Measurements from ENCODE around the gene AIF1L.

AIF1L gene

GRCh38 chr9:131067625-131068024 lies 28.7 kb upstream of the AIF1L start:
- H3K9me3 Mint-ChIP-seq, result no peaks in the 10 kb centered on the region
- no peaks in the 10 kb centered on the region for H3K4me1 Mint-ChIP-seq (ENCODE audit: low read depth)
- H3K36me3 Mint-ChIP-seq (ENCODE audit: low read depth), result no peaks in the 10 kb centered on the region
- H3K4me3 Mint-ChIP-seq, result no peak overlapping the region
- H3K27ac Mint-ChIP-seq, result no peak overlapping the region
- intact Hi-C loops (cut with micrococcal nuclease), result no loop called here
- H3K27me3 Mint-ChIP-seq, result no peaks in the 10 kb centered on the region

DNA sequence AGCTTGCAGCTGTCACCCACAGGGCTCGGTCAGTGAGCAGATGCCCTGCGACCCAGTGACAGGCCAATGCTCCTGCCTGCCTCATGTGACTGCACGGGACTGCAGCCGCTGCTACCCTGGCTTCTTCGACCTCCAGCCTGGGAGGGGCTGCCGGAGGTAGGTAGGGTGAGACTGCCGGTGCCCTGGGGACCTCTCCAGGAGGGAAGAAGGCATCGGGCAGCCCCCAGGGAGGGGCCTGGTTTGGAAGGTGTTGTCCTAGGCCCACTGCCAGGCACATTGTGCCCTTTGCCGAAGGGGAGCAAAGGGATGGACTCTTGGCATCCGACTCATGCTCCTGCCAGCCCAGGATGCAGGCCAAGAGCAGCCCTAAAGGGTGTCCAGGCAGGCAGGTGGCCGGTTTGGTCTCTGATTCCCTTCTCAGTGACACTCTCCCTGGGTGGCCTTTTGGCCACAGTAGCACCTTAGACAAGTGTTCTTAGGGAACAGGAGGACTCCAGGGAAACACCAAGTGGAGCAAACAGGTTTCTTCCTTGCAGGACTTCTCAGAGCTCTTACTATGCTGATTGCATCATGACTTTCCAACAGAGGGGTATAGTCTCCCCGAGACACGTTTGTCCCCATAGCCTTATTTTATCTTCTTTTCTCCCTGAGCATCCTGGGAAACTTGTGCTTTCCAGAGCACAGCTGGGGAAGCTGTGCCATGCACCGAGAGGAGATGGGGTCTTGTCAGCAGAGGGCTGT lies 28.1 kb upstream of the AIF1L start:
- Mint-ChIP-seq H3K27me3 (no peaks in the 10 kb centered on the region), H3K4me3 (no peak overlapping the region), H3K9me3 (no peaks in the 10 kb centered on the region), H3K4me1 (ENCODE audit: low read depth) (no peaks in the 10 kb centered on the region), H3K27ac (no peak overlapping the region), H3K36me3 (ENCODE audit: low read depth) (no peaks in the 10 kb centered on the region)
- intact Hi-C loops (cut with micrococcal nuclease), result no loop called here

DNA sequence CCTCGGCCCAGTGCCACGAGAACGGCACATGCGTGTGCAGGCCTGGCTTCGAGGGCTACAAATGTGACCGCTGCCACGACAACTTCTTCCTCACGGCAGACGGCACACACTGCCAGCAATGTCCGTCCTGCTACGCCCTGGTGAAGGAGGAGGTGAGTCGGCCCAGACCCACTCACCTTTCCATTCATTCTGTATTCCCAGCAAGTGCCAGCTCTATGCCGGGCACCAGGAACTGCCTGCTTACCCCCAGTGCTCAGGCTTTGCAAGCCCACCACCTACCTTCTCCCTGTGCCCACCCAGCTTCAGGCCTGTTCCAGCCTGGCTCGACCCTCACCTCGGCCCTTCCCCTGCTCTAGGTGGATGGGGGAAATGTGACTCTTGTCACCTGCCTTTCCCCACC lies 26.6 kb upstream of the AIF1L start:
- no peak overlapping the region for H3K27ac Mint-ChIP-seq
- no peaks in the 10 kb centered on the region for H3K36me3 Mint-ChIP-seq (ENCODE audit: low read depth)
- intact Hi-C loops (cut with micrococcal nuclease), result no loop called here
- no peaks in the 10 kb centered on the region for H3K9me3 Mint-ChIP-seq
- H3K27me3 Mint-ChIP-seq, result no peaks in the 10 kb centered on the region
- H3K4me3 Mint-ChIP-seq, result no peak overlapping the region
- no peaks in the 10 kb centered on the region for H3K4me1 Mint-ChIP-seq (ENCODE audit: low read depth)

- H3K9me3 Mint-ChIP-seq, result no peaks in the 10 kb centered on the region
- H3K27me3 Mint-ChIP-seq, result no peaks in the 10 kb centered on the region
- H3K36me3 Mint-ChIP-seq (ENCODE audit: low read depth), result no peaks in the 10 kb centered on the region
- H3K27ac Mint-ChIP-seq, result no peak overlapping the region
- intact Hi-C loops (cut with micrococcal nuclease), result no loop called here
- H3K4me3 Mint-ChIP-seq, result no peak overlapping the region
- H3K4me1 Mint-ChIP-seq (ENCODE audit: low read depth), result no peaks in the 10 kb centered on the region
These were observed 24.0 kb upstream of the AIF1L start for GRCh38 chr9:131072107-131072870.

DNA sequence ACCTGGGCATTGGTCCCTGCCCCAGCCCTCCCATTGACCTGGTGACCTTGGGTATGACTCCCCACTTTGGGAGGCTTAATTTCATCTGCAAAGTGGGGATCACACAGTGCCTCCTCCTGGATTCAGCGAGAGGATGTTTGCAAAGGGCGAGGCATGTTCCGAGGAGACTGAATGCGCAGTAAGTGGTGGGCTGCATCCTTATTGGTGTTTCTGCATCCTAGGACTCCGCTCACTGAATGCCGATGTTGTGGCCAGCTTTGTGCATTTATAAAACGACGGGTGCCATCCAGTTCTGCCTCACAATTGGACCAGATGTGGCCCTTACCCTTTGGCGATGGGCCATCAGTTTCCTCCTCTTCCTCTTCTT lies 23.5 kb upstream of the AIF1L start:
- intact Hi-C loops (cut with micrococcal nuclease), result no loop called here
- H3K36me3 Mint-ChIP-seq (ENCODE audit: low read depth), result no peaks in the 10 kb centered on the region
- no peak overlapping the region for H3K4me3 Mint-ChIP-seq

DNA sequence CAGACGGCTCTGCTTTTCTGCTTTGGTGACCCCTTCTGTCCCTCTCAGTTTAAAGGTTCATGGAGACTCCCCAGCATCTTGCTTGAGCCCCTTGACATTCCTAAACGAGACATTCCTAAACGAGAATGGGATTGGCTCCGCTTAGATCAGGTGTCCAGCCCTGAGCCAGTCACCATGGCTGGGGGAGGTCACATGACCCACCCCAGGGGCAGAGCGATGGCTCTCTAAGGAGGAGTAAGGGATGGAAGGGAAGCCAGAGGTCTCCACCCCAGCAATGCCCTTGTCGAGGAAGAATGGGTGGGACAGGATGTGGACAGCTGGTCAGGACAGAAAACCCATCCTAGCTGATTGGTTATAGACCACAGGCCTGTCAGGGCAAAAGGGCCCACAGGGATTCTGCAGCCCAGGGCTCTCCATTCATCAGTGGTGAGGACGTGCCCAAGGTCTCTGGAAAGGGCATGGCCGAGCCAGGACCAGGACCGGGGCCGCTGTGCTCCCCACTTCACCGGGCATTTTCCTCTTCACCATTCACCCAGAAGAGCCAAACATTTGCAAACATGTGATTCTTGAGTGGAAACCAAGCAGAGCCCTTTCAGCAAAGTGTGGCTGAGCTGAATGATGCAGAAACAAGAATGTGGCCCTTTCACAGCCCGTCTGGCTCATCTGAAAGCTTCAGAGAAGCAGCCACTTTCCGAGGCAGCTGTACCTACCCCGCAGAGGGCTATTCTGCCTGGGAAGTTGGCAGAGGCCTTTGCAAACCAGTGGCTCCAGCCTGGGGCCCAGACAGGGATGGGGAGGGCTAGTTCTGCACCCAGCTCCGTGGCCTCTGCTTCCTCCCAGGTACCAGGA lies 19.8 kb upstream of the AIF1L start:
- Mint-ChIP-seq H3K27me3 (no peaks in the 10 kb centered on the region), H3K27ac (no peak overlapping the region), H3K36me3 (ENCODE audit: low read depth) (no peaks in the 10 kb centered on the region)

More for the DNA sequence above, 23.5 kb upstream of the AIF1L start:
- H3K27ac Mint-ChIP-seq, result no peak overlapping the region
- H3K4me1 Mint-ChIP-seq (ENCODE audit: low read depth), result no peaks in the 10 kb centered on the region
- no peaks in the 10 kb centered on the region for H3K9me3 Mint-ChIP-seq
- H3K27me3 Mint-ChIP-seq, result no peaks in the 10 kb centered on the region

GRCh38 chr9:131078427-131079366 lies 17.6 kb upstream of the AIF1L start:
- Mint-ChIP-seq H3K36me3 (ENCODE audit: low read depth) (no peaks in the 10 kb centered on the region), H3K4me1 (ENCODE audit: low read depth) (no peaks in the 10 kb centered on the region), H3K4me3 (no peak overlapping the region), H3K27me3 (no peaks in the 10 kb centered on the region), H3K27ac (no peak overlapping the region), H3K9me3 (no peaks in the 10 kb centered on the region)
- intact Hi-C loops (cut with micrococcal nuclease), result no loop called here

More for the DNA sequence above, 19.8 kb upstream of the AIF1L start:
- intact Hi-C loops (cut with micrococcal nuclease), result no loop called here
- Mint-ChIP-seq H3K4me1 (ENCODE audit: low read depth) (no peaks in the 10 kb centered on the region), H3K4me3 (no peak overlapping the region), H3K9me3 (no peaks in the 10 kb centered on the region)

GRCh38 chr9:131080589-131080988 lies 15.7 kb upstream of the AIF1L start:
- intact Hi-C loops (cut with micrococcal nuclease), result no loop called here
- no peaks in the 10 kb centered on the region for H3K36me3 Mint-ChIP-seq (ENCODE audit: low read depth)
- no peaks in the 10 kb centered on the region for H3K4me1 Mint-ChIP-seq (ENCODE audit: low read depth)
- H3K27ac Mint-ChIP-seq, result no peak overlapping the region
- H3K27me3 Mint-ChIP-seq, result no peaks in the 10 kb centered on the region
- no peaks in the 10 kb centered on the region for H3K9me3 Mint-ChIP-seq
- H3K4me3 Mint-ChIP-seq, result no peak overlapping the region

DNA sequence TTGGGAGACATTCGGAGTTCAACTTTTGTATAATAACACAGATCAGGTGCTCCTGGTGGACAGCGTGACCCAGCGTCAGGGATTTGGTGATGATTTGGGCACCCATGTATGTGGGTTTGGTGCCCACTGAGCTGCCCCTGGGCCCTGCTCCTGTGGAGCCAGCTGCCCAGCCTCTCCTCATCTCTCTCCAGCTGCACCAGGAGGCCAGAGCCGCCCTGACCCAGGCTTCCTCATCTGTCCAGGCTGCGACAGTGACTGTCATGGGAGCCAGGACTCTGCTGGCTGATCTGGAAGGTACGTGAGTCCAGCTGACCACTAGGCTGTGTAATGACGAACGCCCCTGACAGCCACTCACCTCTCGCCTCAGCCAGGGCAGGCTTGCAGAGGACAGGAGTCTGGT lies 14.5 kb upstream of the AIF1L start:
- Mint-ChIP-seq H3K36me3 (ENCODE audit: low read depth) (no peaks in the 10 kb centered on the region), H3K9me3 (no peaks in the 10 kb centered on the region), H3K27me3 (no peaks in the 10 kb centered on the region), H3K4me3 (no peak overlapping the region), H3K4me1 (ENCODE audit: low read depth) (no peaks in the 10 kb centered on the region), H3K27ac (no peak overlapping the region)
- intact Hi-C loops (cut with micrococcal nuclease), result no loop called here

GRCh38 chr9:131082774-131083512 lies 13.4 kb upstream of the AIF1L start:
- Mint-ChIP-seq H3K36me3 (ENCODE audit: low read depth) (no peaks in the 10 kb centered on the region), H3K4me3 (no peak overlapping the region), H3K4me1 (ENCODE audit: low read depth) (no peaks in the 10 kb centered on the region), H3K27me3 (no peaks in the 10 kb centered on the region), H3K9me3 (no peaks in the 10 kb centered on the region), H3K27ac (no peak overlapping the region)
- intact Hi-C loops (cut with micrococcal nuclease), result no loop called here

DNA sequence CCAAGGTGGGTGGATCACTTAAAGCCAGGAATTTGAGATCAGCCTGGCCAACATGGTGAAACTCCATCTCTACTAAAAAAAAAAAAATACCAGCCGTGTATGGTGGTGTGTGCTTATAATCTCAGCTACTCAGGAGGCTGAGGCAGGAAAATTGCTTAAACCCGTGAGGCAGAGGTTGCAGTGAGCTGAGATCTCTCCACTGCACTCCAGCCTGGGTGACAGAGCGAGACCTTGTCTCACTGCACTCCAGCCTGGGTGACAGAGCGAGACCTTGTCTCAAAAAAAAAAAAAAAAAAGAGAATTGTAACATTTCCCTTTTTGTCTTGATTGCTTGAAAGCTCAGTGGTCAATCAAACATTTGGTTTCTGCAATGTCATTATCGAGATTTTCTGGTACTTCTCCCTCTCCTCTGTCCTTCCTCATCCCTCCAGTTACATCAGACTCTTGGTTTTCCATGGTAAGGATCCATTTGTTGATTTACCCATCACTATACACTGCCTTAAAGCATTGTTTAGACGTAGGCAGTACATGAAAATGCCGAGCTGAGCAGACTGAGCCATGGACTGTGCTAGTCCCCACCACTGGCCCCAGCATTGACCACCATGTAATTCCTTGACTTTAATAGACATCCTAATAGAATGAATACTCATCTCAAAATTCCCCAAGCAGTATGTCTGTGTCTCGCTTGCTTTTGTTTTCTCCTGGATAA lies 11.5 kb upstream of the AIF1L start:
- intact Hi-C loops (cut with micrococcal nuclease), result no loop called here
- no peaks in the 10 kb centered on the region for H3K27me3 Mint-ChIP-seq
- H3K9me3 Mint-ChIP-seq, result no peaks in the 10 kb centered on the region
- H3K27ac Mint-ChIP-seq, result no peak overlapping the region
- no peaks in the 10 kb centered on the region for H3K36me3 Mint-ChIP-seq (ENCODE audit: low read depth)
- no peaks in the 10 kb centered on the region for H3K4me1 Mint-ChIP-seq (ENCODE audit: low read depth)
- H3K4me3 Mint-ChIP-seq, result no peak overlapping the region

DNA sequence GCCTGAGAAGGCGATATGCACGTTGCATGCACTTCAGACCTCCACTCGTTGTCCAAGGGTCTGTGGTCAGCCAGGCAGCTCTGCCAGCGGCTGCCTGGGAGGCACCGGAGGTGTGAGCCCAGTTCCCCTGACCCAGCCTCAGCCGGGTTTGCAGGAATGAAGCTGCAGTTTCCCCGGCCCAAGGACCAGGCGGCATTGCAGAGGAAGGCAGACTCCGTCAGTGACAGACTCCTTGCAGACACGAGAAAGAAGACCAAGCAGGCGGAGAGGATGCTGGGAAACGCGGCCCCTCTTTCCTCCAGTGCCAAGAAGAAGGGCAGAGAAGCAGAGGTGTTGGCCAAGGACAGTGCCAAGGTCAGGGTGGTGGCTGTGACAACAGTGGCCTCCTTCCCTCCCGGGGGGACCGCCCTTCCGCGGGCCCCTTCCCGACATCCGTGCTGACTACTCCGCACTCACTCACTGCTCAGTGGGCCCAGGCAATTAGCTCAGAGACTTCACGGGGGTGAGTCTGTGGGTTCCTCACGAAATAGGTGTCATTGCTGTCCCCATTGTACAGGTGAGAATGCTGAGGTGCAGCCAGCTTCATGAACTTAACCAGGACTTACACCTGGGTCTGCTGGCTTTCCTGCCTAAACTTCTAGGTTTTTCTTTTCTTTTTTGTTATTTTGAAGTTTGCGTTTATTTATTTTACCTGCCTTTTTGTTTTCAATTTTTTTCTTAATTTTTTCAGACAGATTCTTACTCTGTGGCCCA lies 10.8 kb upstream of the AIF1L start:
- H3K9me3 Mint-ChIP-seq, result no peaks in the 10 kb centered on the region
- no peaks in the 10 kb centered on the region for H3K36me3 Mint-ChIP-seq (ENCODE audit: low read depth)
- H3K27me3 Mint-ChIP-seq, result no peaks in the 10 kb centered on the region
- H3K27ac Mint-ChIP-seq, result no peak overlapping the region
- intact Hi-C loops (cut with micrococcal nuclease), result no loop called here
- H3K4me3 Mint-ChIP-seq, result no peak overlapping the region
- no peaks in the 10 kb centered on the region for H3K4me1 Mint-ChIP-seq (ENCODE audit: low read depth)
